Measurements from ENCODE around the gene LAMP5.

DNA sequence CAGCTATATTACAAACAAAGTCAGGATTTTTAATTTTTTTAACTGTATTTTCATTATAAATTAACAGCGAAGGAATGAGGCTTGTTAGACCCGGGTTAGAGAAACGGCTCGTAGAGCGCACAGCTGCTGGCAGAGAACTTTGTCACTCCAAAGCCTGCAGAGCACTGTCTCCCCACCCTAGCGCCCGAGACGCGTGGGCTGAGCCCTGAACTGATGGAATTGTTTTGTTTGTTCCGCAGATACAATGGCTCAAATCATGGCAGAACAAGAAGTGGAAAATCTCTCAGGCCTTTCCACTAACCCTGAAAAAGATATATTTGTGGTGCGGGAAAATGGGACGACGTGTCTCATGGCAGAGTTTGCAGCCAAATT lies 810 bp downstream of the LAMP5 start:
- TF ChIP-seq CTCF (IDR thresholded peaks at IDR 0.05; ENCODE audit: poor library complexity) (no peak), EZH2phosphoT487 (IDR thresholded peaks at IDR 0.05; ENCODE audit: low read depth, severe bottlenecking, unreplicated experiment) (no peak), EZH2 (IDR thresholded peaks at IDR 0.05; ENCODE audit: borderline replicate concordance) (no peak)

Measured in hepatocyte (in vitro differentiated cells).